ENCODE measurements around the gene GRID2.

The GRID2 gene

GRCh38 chr4:92521941-92522340 is 218.2 kb downstream of the GRID2 start:
- TF ChIP-seq, protein P1, sequence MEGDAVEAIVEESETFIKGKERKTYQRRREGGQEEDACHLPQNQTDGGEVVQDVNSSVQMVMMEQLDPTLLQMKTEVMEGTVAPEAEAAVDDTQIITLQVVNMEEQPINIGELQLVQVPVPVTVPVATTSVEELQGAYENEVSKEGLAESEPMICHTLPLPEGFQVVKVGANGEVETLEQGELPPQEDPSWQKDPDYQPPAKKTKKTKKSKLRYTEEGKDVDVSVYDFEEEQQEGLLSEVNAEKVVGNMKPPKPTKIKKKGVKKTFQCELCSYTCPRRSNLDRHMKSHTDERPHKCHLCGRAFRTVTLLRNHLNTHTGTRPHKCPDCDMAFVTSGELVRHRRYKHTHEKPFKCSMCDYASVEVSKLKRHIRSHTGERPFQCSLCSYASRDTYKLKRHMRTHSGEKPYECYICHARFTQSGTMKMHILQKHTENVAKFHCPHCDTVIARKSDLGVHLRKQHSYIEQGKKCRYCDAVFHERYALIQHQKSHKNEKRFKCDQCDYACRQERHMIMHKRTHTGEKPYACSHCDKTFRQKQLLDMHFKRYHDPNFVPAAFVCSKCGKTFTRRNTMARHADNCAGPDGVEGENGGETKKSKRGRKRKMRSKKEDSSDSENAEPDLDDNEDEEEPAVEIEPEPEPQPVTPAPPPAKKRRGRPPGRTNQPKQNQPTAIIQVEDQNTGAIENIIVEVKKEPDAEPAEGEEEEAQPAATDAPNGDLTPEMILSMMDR (conservative IDR thresholded peaks at IDR 0.05; ENCODE audit: low read depth, low read length): no peak
- H3K4me3 ChIP-seq (ENCODE audit: low read length): no peak overlapping the region
- no peak for DNase-seq (ENCODE audit: low read depth)

DNA sequence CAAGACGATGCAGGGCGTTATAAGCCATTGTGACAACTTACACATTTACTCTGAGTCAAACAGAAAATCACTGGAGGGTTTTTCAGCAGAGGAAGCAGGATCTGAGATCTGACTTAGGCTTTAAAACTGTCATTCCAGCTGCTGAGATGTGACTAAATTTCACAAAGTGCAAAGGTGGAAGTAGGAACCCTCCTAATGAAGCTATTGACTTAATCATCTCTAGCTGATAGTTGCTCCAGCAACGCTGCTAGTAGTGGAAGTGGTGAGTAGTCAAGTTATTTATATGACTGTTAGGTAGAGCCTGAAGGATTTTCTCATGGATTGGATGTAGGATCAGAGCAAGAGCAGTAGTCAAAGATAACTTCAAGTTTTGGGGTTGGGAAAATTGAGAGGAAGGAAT is 218.6 kb downstream of the GRID2 start:
- DNase-seq (ENCODE audit: low read depth): no peak
- TF ChIP-seq, protein P1 (conservative IDR thresholded peaks at IDR 0.05; ENCODE audit: low read depth, low read length): no peak

DNA sequence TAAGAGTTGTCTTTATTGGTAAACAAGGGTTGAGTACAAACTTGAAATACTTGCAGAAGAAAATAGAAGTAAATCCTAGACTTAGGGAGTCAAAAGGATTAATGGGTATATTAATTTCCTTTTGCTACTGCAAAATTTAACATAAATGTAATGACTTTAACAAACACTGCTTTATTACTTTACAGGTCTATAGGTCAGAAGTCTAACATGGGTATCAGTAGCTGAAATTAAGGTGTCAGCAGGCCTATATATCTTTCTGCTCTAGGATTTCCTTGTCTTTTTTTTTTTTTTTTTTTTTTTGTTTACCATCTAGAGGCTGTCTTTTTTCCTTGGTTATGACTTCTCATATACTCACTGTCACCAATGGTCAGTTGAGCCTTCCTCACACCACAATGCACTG is 220.4 kb downstream of the GRID2 start:
- no peak overlapping the region for H3K4me3 ChIP-seq (ENCODE audit: low read length)
- DNase-seq (ENCODE audit: low read depth): no peak
- TF ChIP-seq, protein P1 (conservative IDR thresholded peaks at IDR 0.05; ENCODE audit: low read depth, low read length): no peak

More for the DNA sequence above, 218.6 kb downstream of the GRID2 start:
- H3K4me3 ChIP-seq (ENCODE audit: low read length): no peak overlapping the region

DNA sequence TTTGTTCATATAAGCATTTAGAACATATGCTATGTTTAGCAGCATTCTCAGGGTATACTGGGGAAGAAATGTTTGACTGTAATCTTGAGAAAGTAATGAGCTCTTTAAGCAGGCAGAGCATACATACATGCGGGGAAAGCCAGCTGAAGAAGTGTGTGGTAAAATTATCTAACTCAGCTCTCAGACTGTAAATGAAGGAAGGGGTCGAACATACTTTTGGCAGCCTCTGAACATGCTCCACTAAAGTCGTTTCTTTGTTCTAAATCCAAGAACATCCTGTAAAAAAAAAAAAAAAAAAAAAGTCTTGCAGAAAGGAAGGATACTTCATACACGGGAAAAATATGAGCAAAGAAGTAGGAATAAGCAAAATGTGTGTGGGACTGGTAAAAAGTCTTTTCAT is 224.8 kb downstream of the GRID2 start:
- TF ChIP-seq, protein P1 (conservative IDR thresholded peaks at IDR 0.05; ENCODE audit: low read depth, low read length): no peak
- no peak for DNase-seq (ENCODE audit: low read depth)
- H3K4me3 ChIP-seq (ENCODE audit: low read length): no peak overlapping the region

DNA sequence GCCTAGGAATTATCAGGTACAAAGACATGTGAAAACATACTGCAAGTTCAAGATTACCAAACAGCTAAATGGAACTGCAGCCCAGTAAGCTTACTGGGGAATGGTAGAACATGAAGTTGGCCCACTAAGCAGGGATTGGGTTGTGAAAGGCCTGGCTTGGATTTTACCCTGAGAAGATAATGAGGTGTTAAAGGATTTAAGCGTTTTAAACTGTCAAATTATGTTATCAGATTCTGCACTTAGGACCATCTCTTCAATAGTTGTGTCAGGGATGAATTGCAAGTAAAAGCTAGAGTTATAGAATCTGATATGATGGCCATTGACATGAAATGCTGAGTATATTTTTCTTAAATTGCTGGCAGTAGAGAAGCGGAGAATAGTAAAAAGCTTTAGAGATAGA is 225.7 kb downstream of the GRID2 start:
- DNase-seq (ENCODE audit: low read depth): no peak
- TF ChIP-seq, protein P1 (conservative IDR thresholded peaks at IDR 0.05; ENCODE audit: low read depth, low read length): no peak

GRCh38 chr4:92535599-92535998 is 231.8 kb downstream of the GRID2 start:
- TF ChIP-seq, protein P1 (conservative IDR thresholded peaks at IDR 0.05; ENCODE audit: low read depth, low read length): no peak
- H3K4me3 ChIP-seq (ENCODE audit: low read length): no peak overlapping the region
- no peak for DNase-seq (ENCODE audit: low read depth)

More for the DNA sequence above, 225.7 kb downstream of the GRID2 start:
- H3K4me3 ChIP-seq (ENCODE audit: low read length): no peak overlapping the region

DNA sequence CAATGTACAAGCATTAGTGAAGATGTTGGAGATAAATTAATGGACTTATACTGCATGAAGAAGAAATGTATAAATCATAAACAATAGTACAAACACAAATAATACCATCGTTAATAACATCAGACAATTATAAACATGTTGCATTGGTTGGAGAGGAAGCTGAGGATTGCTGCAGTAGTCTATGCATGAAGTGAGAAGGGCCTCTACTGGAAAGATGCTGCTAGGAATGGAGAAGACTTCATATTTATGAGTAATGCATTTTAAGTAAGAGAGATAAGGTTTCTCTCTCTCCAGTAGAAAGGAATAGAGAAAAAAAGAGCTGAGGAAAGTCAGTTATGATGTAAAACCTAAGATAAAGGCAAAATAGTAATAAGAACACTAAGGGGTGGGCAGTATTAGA is 247.8 kb downstream of the GRID2 start:
- TF ChIP-seq, protein P1 (conservative IDR thresholded peaks at IDR 0.05; ENCODE audit: low read depth, low read length): no peak
- DNase-seq (ENCODE audit: low read depth): no peak
- H3K4me3 ChIP-seq (ENCODE audit: low read length): no peak overlapping the region

Measured in retinal pigment epithelial cell (primary cell).